ENCODE measurements around the gene OXCT2. TPM values are rescaled to one million over a fixed set of nuclear protein-coding genes. Genes with fewer than 3 reads are reported as not detected.

Gene OXCT2
- total RNA-seq, 4 donors from 2014 or later = 0.94 to 1.1 TPM; not detected in 2

DNA sequence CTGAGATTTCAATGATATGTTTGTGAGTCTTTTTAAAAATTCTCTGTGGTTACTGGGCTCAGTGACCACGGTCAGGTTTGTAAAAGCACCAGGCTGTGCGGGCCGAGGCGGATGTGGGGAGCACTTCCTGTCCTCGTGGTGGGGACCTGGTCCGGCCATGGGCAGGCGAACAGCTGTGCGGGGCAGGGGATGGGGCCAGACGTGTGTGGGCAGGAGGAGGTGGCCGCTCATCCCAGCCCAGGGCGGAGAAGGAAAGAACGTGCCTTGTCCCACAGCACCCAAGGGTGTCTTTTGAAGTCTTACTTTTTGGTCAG lies 5.2 kb upstream of the OXCT2 start:
- TF ChIP-seq, protein P1, sequence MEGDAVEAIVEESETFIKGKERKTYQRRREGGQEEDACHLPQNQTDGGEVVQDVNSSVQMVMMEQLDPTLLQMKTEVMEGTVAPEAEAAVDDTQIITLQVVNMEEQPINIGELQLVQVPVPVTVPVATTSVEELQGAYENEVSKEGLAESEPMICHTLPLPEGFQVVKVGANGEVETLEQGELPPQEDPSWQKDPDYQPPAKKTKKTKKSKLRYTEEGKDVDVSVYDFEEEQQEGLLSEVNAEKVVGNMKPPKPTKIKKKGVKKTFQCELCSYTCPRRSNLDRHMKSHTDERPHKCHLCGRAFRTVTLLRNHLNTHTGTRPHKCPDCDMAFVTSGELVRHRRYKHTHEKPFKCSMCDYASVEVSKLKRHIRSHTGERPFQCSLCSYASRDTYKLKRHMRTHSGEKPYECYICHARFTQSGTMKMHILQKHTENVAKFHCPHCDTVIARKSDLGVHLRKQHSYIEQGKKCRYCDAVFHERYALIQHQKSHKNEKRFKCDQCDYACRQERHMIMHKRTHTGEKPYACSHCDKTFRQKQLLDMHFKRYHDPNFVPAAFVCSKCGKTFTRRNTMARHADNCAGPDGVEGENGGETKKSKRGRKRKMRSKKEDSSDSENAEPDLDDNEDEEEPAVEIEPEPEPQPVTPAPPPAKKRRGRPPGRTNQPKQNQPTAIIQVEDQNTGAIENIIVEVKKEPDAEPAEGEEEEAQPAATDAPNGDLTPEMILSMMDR (IDR thresholded peaks at IDR 0.05; ENCODE audit: low read depth) = no peak

DNA sequence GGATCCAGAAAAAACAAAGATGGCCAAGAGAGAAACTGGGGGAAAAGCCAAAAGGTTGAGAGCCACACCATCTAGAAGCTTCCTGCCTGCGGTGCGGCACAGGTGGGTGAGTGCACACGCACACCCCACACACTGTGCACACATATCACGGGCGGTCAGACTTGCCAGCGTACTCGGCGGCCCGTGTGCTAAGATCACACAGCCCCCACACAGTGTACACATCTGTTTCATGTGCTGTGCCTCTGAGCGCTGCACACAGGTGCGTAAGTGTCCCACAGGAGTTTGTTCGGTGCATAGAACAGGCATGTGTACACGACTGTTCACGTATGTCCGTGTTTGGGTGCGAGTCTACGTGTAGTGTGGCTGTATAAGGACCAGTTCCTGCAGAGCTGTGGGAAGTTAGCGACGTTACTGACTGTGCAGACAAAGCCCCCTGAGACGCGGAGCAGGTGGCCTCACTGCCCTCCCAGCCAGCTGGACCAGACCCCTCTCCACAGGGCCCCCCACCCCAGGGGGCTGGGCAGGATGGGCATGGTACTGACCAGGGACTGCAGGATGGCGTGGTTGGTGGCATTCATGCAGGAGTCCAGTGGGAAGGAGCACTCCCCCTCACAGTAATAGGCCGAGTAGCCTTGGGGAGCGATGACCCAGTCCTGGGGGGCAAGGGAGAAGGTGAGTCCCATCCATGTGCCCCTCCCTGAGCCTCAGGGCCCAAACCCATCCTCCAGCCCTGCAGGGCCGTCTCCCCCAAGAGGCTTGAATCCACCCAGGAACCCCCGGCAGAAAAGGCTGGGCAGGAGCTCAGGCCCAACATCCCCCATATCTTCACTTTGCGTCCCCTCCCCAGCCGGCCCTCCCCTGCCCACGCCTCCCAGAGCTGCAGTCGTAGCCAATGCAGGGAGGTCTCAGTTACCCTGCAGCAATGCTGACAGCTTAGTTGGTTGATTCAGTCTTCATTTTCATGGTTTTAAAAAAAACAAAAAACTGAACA lies 8.3 kb downstream of the OXCT2 start:
- TF ChIP-seq, protein P1 (IDR thresholded peaks at IDR 0.05; ENCODE audit: low read depth) = no peak

DNA sequence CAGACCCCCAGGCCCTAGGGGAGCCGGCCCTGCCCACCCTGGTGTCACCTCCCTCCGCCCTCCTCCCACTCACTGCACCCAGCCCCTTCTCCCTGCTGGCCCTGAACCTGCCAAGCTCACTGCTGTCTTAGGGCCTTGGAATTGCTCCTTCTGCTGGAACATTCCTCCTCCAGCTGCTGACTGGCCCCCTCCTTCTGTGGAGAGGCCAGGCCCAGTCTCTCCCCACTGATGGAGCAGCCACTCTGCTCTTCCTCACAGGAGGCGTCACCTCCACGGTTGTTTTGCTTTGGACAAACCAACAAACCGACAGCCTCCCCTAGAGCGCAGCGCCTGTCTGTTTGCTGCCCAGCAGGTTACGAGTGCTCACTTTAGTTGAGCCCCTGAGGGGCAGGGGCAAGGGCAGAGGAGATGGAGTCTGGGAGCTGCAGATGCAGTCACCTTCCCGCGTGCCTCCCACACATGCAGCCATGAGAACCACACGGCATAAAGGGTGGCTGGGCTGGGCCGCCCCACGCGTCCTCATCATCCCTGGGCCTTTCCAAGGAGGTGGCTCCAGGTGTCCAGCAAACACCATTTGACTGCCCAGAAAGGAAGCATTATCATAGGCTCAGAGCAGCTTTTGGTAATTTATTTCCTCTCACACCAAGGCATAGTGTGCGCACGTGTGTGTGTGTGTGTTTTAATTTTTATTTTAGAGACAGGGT lies 9.4 kb downstream of the OXCT2 start:
- TF ChIP-seq, protein P1 (IDR thresholded peaks at IDR 0.05; ENCODE audit: low read depth) = no peak

DNA sequence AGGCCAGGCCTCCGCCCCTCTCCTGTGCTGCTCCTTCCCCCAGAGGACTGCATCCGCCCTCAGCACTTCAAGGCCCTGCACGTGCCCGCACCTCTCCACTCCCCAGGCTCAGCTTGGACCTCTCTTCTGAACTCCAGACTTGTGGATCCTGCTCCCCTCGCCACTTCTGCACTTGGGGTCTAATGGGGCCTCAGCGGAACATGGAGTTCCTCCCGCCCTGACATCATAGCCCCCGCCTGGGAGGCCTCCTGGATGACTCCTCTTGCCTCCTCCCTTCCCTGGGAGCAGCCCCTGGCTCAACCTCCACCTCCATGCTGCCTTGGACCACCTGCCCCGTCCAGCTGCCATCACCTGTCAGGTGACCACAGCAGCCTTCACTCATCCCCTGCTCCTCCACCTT lies 10.1 kb downstream of the OXCT2 start:
- TF ChIP-seq, protein P1 (IDR thresholded peaks at IDR 0.05; ENCODE audit: low read depth) = no peak

DNA sequence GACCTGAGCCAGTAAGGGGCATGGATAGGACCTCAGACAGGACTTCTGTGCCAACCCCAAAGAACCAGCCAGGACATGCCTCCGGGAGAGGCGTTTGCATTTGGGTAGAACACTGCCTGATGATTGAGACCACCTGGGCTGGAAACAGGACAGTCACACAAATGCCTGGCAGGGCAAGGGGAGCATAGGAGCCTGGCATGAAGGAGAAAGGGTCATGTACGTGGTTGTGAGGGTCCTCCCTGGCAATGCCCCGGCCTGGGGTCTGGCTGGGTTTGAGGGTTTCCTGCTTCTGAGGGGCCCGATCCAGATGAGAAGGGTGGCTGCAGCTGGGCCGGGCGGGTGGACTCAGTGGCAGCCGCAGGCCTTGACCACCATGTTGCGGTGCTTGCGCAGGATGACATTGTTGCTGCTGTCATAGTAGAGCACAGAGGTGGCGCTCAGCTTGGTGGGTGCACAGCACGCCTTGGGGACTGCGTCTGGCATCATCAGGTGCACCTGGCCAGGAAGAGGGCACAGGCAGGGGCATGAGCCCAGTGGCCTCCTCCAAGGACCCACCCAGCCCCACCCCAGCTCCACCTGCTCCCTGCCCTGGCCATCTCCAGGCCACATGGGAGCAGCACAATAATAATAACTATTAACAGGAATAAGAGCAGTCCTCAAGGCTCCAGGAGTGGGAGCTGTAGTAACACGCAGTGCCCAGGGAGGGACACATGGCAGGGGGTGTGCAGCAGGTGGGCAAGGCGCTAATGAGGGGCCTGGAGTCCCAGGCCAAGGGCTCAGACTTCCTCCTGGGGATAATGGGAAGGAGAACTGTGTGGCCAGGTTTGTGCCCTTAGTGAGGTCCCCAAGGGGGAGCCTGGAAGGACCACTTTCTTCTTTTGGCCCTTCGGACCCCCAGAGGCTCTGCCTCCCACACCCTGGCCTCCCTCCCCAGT lies 10.8 kb downstream of the OXCT2 start:
- TF ChIP-seq, protein P1 (IDR thresholded peaks at IDR 0.05; ENCODE audit: low read depth) = no peak

DNA sequence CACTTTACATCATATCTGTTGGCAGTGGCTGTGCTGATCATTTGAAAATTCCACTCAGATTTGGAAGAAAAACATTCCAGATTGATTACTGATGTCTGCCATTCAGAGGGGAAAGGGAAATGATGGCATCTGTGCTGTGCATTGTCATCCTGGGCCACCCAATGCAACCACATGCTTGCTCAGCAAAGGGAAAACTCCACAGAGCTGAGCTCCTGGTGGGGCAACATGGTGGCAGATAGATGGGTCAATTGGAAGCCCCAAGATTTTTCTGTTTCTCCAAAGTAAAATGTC lies 11.8 kb downstream of the OXCT2 start:
- TF ChIP-seq, protein P1 (IDR thresholded peaks at IDR 0.05; ENCODE audit: low read depth) = no peak

Data from subcutaneous adipose tissue (tissue), 4 donors.